ENCODE results near the gene MS4A15.

DNA sequence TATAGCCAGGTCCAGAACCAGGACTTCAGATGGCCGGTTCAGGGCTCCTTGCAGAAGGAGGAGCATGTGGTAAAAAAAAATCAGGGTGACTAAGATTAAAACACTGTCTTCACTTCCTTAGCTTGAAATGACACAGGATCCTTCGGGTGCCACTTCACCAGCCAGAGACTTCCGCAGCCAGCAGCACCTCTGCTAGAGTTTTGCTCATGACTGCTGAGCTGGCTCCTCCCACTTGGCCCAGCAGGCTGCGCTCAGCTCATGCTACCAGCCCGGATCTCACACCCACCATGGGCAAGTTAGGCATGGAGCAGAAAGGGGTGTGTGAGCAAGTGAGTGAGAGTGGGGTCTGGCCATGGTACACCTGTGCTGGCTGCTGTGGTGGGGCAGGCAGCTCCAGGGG, 38.7 kb upstream of the MS4A15 start:
- TF ChIP-seq POLR2A (IDR thresholded peaks at IDR 0.05; ENCODE audit: low read depth, low read length) (no peak), POLR2AphosphoS5 (IDR thresholded peaks at IDR 0.05; ENCODE audit: low read depth, low read length) (no peak)

Data from GM12892 (cell line).